ENCODE measurements around the gene KIAA1191.

- no peak for TF ChIP-seq SIN3A (conservative IDR thresholded peaks at IDR 0.05 in 1 of 2, IDR thresholded peaks at IDR 0.05 in 1 of 2; ENCODE audit: low read depth in 1 of 2, low read length in 2 of 2)
- no peak for TF ChIP-seq CTCF (IDR thresholded peaks at IDR 0.05; ENCODE audit: control extremely low read depth in 1 of 3, insufficient read depth in 1 of 3, low read depth in 1 of 3, low read length in 3 of 3)
These were observed 4.0 kb upstream of the KIAA1191 start, which contains the start of gene ARL10 for GRCh38 chr5:176365351-176366231.
